ENCODE data around the gene ZMYND15. TPM values are rescaled to one million over a fixed set of nuclear protein-coding genes. Genes with fewer than 3 reads are reported as not detected.

ZMYND15 gene
- total and polyA plus RNA-seq, 2 of the 13 experiments (the other 11 are each of a cell fraction or from before 2014, with no cell fraction given), result 0.24 to 2.7 TPM

DNA sequence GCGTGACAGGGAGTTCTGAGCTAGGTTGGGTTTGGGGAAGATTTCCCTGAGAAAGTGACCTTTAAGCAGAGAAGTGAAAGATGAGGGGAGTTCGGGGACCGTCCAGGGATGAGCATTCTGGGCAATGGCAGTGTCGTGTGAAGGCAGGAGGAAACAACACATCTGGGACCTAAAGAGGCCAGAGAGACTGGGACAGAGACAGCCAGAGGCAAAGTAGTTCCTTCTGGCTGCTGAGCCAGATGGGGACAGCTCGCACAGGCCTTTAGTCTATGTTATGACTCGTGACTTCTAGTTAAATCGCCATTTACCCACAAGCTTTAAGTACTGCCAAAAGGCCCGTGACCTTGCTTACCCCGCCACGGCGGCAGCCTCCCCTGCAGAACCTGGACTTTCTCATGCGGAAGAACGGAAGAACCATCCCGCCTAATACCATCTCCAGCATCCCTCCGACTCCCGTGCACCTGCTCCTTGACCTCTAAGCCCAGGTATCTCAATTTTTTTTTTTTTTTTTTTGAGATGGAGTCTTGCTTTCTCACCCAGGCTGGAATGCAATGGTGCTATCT is 16.9 kb upstream of the ZMYND15 start:
- Histone ChIP-seq H3K79me2 (ENCODE audit: insufficient read depth, low read length) (no peaks in the 10 kb centered on the region), H3K9ac (ENCODE audit: insufficient read depth, low read depth, low read length) (no peak overlapping the region), H2AFZ (ENCODE audit: low read length) (no peak overlapping the region), H3K4me3 (replicated peaks in 1 of 3; ENCODE audit: insufficient read depth in 1 of 3, low read depth in 2 of 3, low read length in 3 of 3) (no peak overlapping the region), H3K27me3 (ENCODE audit: control insufficient read depth in 1 of 2, insufficient read depth in 2 of 2, low read length in 2 of 2) (no peaks in the 10 kb centered on the region), H4K20me1 (ENCODE audit: insufficient read depth, low read length) (no peaks in the 10 kb centered on the region), H3K36me3 (replicated peaks in 1 of 2; ENCODE audit: control insufficient read depth in 1 of 2, insufficient read depth in 2 of 2, low read length in 2 of 2) (peaks cover 3 to 18% of the 10 kb centered on the region in 2 experiments; a peak in 4 of 5 replicates), H3K4me2 (ENCODE audit: low read depth, low read length) (no peak overlapping the region), H3K27ac (ENCODE audit: extremely low read length, insufficient read depth, low read length) (no peak overlapping the region), H3K9me3 (ENCODE audit: low read length) (no peaks in the 10 kb centered on the region), H3K4me1 (ENCODE audit: insufficient read depth, low read length) (peaks cover 43% of the 10 kb centered on the region)
- TF ChIP-seq ZSCAN5A (CRISPR knock-in tag; IDR thresholded peaks at IDR 0.05; ENCODE audit: borderline replicate concordance), result no peak
- TF ChIP-seq, protein P1, sequence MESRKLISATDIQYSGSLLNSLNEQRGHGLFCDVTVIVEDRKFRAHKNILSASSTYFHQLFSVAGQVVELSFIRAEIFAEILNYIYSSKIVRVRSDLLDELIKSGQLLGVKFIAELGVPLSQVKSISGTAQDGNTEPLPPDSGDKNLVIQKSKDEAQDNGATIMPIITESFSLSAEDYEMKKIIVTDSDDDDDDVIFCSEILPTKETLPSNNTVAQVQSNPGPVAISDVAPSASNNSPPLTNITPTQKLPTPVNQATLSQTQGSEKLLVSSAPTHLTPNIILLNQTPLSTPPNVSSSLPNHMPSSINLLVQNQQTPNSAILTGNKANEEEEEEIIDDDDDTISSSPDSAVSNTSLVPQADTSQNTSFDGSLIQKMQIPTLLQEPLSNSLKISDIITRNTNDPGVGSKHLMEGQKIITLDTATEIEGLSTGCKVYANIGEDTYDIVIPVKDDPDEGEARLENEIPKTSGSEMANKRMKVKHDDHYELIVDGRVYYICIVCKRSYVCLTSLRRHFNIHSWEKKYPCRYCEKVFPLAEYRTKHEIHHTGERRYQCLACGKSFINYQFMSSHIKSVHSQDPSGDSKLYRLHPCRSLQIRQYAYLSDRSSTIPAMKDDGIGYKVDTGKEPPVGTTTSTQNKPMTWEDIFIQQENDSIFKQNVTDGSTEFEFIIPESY (CRISPR knock-in tag; IDR thresholded peaks at IDR 0.05), result peak; percentile 62; the same call in 1 of the 2 replicates
- no TSS peak for BruUV-seq (replicated peaks)
- FAIRE-seq, result no peak
- in situ Hi-C loops (cut with HindIII; ENCODE audit: extremely low pct_ligation_motif_present, low pct_unique_long_range_greater_than_20kb) (no loop called here), intact Hi-C loops (cut with micrococcal nuclease; ENCODE audit: unreplicated experiment) (no loop called here)
- 94% methylated on average over 14 of the region's 16 CpGs for WGBS (ENCODE audit: low lambda C conversion rate)
- ChIA-PET POLR2A (interaction anchor here (1.1 to 3.6 kb wide), 11 partner anchors 8 to 217 kb away, joined by 3 to 87 read pairs (median 13); partner anchors contain the start of genes ARRB2, CXCL16, GLTPD2 and MED11), CTCF (ENCODE audit: low intra/inter-chr PET ratio, low total read pairs) (no interaction called here)
- no peak for ATAC-seq
- no peak for DNase-seq (ENCODE audit: low spot score)

DNA sequence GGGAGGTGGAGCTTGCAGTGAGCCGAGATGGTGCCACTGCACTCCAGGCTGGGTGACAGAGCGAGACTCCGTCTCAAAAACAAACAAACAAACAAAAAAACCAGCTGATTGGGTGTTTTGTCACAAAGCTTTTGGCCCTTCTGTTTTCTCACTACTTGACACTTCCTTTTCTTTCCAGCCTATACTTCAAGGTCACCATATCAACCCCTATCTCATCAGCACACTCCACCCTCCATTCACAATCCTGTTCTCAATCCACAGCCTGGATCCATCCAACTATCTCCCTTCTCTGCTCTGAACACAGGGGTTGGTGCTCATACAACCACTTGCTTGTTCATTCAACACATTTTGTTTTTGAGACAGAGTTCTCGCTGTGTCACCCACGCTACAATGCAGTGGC is 15.0 kb upstream of the ZMYND15 start:
- no peak for ATAC-seq
- WGBS (ENCODE audit: low lambda C conversion rate), result 88% methylated on average over 5 of the region's 5 CpGs
- in situ Hi-C loops (cut with HindIII; ENCODE audit: extremely low pct_ligation_motif_present, low pct_unique_long_range_greater_than_20kb) (no loop called here), intact Hi-C loops (cut with micrococcal nuclease; ENCODE audit: unreplicated experiment) (no loop called here)
- TF ChIP-seq, protein P2, sequence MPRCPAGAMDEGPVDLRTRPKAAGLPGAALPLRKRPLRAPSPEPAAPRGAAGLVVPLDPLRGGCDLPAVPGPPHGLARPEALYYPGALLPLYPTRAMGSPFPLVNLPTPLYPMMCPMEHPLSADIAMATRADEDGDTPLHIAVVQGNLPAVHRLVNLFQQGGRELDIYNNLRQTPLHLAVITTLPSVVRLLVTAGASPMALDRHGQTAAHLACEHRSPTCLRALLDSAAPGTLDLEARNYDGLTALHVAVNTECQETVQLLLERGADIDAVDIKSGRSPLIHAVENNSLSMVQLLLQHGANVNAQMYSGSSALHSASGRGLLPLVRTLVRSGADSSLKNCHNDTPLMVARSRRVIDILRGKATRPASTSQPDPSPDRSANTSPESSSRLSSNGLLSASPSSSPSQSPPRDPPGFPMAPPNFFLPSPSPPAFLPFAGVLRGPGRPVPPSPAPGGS (CRISPR knock-in tag; IDR thresholded peaks at IDR 0.05), result no peak
- no peaks in the 10 kb centered on the region for H3K27me3 ChIP-seq (ENCODE audit: control insufficient read depth in 1 of 2, insufficient read depth in 2 of 2, low read length in 2 of 2)
- H2AFZ ChIP-seq (ENCODE audit: low read length), result no peak overlapping the region
- no peak overlapping the region for H3K27ac ChIP-seq (ENCODE audit: extremely low read length, insufficient read depth, low read length)
- no TSS peak for BruUV-seq (replicated peaks)
- H3K9ac ChIP-seq (ENCODE audit: insufficient read depth, low read depth, low read length), result no peak overlapping the region
- ChIA-PET CTCF (ENCODE audit: low intra/inter-chr PET ratio, low total read pairs) (no interaction called here), POLR2A (interaction anchor here (1.2 to 2.4 kb wide), 2 partner anchors 15 to 16 kb away, joined by 3 to 7 read pairs; partner anchors contain the start of gene ARRB2)
- H3K36me3 ChIP-seq (replicated peaks in 1 of 2; ENCODE audit: control insufficient read depth in 1 of 2, insufficient read depth in 2 of 2, low read length in 2 of 2), result peaks cover 0 to 4% of the 10 kb centered on the region in 2 experiments; a peak in 1 of 5 replicates
- H3K4me1 ChIP-seq (ENCODE audit: insufficient read depth, low read length), result peaks cover 59% of the 10 kb centered on the region
- H3K4me2 ChIP-seq (ENCODE audit: low read depth, low read length), result no peak overlapping the region
- H3K9me3 ChIP-seq (ENCODE audit: low read length), result no peaks in the 10 kb centered on the region
- no peaks in the 10 kb centered on the region for H3K79me2 ChIP-seq (ENCODE audit: insufficient read depth, low read length)
- FAIRE-seq, result no peak
- H3K4me3 ChIP-seq (replicated peaks in 1 of 3; ENCODE audit: insufficient read depth in 1 of 3, low read depth in 2 of 3, low read length in 3 of 3), result no peak overlapping the region
- no peak for DNase-seq (ENCODE audit: low spot score)
- no peaks in the 10 kb centered on the region for H4K20me1 ChIP-seq (ENCODE audit: insufficient read depth, low read length)
